ACC112 (cell line): ENCODE measurements around the gene OASL.
"Not testable (repeated sequence)": the region's sequence is repeated elsewhere in the genome, so short reads cannot be mapped to it uniquely, and the experiment has no call there.

Experiments used
- H2AFZ ChIP-seq: fragments of 200-600 bp; sonication (generic); one replicate; pipeline ENCODE4 v1.6.0; 2017; ENCODE audit warnings: antibody characterized with exemption, low read length; ENCODE audit not compliant: unreplicated experiment
- H3K27ac ChIP-seq: fragments of 200-600 bp; sonication (generic); 2 replicates; pipeline ENCODE4 v1.5.1; 2014; ENCODE audit warnings: low read depth, mild to moderate bottlenecking, antibody characterized with exemption, low read length, moderate library complexity
- H3K27me3 ChIP-seq: fragments of 200-600 bp; sonication (generic); 2 replicates; pipeline ENCODE4 v1.6.1; 2014; ENCODE audit warnings: mild to moderate bottlenecking, antibody characterized with exemption, low read length, moderate library complexity, mixed read lengths; ENCODE audit not compliant: insufficient read depth
- H3K36me3 ChIP-seq: fragments of 200-600 bp; sonication (generic); 2 replicates; pipeline ENCODE4 v1.6.1; 2016; ENCODE audit warnings: mild to moderate bottlenecking, antibody characterized with exemption, low read length, moderate library complexity, mixed read lengths; ENCODE audit not compliant: insufficient read depth
- H3K4me1 ChIP-seq: fragments of 200-600 bp; sonication (generic); one replicate; pipeline ENCODE4 v1.6.1; 2016; ENCODE audit warnings: low read length, mixed read lengths; ENCODE audit not compliant: insufficient read depth, unreplicated experiment, control insufficient read depth
- H3K4me3 ChIP-seq: fragments of 200-600 bp; sonication (generic); 2 replicates; pipeline ENCODE4 v1.5.1; 2014; ENCODE audit warnings: mild to moderate bottlenecking, low read depth, low read length
- H3K79me2 ChIP-seq: fragments of 200-600 bp; sonication (generic); one replicate; pipeline ENCODE4 v1.6.0; 2016; ENCODE audit warnings: low read length; ENCODE audit not compliant: control insufficient read depth, unreplicated experiment, insufficient read depth

The OASL gene

DNA sequence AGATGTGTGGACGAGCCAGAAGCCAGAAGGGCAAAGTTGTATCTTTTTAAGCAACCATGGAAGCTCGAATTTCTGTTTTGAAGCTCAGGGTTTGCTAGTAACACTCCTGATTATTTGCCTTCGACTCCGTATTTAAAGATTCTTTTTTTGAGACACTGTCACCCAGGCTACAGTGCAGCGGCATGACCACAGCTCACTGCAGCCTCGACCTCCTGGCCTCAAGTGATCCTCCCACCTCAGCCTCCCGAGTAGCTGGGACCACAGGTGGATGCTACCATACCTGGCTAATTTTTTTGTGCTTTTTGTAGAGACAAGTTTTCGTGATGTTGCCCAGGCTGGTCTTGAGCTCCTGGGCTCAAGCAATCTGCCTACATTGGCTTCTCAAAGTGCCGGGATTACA, 18.7 kb upstream of the OASL start:
- no peak overlapping the region for H3K27ac ChIP-seq
- H3K4me1 ChIP-seq: peaks cover 14% of the 10 kb centered on the region
- H2AFZ ChIP-seq: peak overlapping the region; percentile 86
- no peaks in the 10 kb centered on the region for H3K36me3 ChIP-seq
- H3K4me3 ChIP-seq: peak overlapping the region; percentile 18; the same call in 1 of the 2 replicates
- no peaks in the 10 kb centered on the region for H3K79me2 ChIP-seq
- no peaks in the 10 kb centered on the region for H3K27me3 ChIP-seq

DNA sequence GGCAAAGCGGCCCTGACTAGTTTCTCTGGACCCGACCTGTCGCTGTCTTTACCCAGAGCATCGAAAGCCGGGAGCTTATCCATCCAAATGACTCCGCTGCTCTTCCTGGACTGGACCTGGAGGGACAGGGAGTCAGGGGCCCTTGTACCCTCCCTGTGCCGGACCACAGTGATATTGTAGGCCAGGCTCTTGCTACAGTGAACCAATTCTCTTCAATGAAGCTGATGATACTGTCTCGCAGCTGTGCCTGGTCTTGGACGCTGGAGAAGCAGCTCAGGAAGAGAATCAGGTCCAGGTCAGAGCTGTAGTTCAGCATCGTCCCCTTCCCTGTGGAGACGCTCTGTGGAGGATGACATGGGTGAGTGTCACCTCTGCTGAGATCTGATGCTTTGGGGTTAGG, 14.7 kb upstream of the OASL start:
- H3K4me3 ChIP-seq: no peak overlapping the region
- H2AFZ ChIP-seq: no peak overlapping the region
- H3K27ac ChIP-seq: no peak overlapping the region
- no peaks in the 10 kb centered on the region for H3K27me3 ChIP-seq
- H3K4me1 ChIP-seq: peaks cover 4% of the 10 kb centered on the region
- no peaks in the 10 kb centered on the region for H3K36me3 ChIP-seq
- no peaks in the 10 kb centered on the region for H3K79me2 ChIP-seq

DNA sequence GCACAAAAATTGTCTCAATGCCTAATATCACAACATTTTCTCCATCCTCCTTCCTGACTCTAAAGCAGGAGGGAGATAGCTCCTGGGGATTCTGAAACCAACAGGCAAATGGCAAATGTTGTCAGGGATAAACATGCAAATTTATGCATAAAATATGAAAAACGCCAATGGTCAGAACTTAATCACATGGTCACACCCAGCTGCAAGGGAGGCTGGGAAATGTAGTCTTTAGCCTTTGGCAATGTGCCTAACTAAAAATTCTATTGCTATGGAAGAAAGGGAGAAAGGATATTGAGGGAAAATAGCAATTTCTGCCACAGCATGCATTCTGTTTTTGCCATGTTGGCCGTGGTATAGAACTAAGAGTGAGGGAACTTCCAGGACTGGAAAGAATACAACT, 11.7 kb upstream of the OASL start:
- no peak overlapping the region for H3K27ac ChIP-seq
- H3K36me3 ChIP-seq: no peaks in the 10 kb centered on the region
- H3K27me3 ChIP-seq: no peaks in the 10 kb centered on the region
- H3K4me3 ChIP-seq: no peak overlapping the region
- peak overlapping the region; percentile 80 for H2AFZ ChIP-seq
- no peaks in the 10 kb centered on the region for H3K4me1 ChIP-seq
- H3K79me2 ChIP-seq: no peaks in the 10 kb centered on the region

DNA sequence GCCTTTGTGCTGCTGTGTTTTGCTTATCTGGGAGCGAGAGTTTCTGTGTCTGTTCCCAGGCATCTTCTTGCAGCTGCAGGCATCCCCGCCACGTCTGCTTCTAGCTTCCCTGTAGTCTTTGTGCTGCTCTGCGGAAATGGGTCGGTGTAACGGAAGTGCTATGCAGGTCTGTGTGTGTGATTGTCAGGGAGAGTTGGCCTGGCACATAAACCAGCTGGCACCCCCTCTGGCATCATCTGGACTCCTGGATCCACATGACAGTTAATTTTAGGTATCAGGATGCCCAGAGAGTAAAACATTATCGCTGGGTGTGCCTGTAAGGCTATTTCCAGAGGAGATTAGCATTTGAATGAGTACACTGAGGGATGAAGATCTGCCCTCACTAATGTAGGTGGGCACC, 9.4 kb upstream of the OASL start:
- Histone ChIP-seq H2AFZ (no peak overlapping the region), H3K27ac (no peak overlapping the region), H3K4me1 (no peaks in the 10 kb centered on the region), H3K79me2 (no peaks in the 10 kb centered on the region), H3K27me3 (no peaks in the 10 kb centered on the region), H3K4me3 (no peak overlapping the region), H3K36me3 (no peaks in the 10 kb centered on the region)

DNA sequence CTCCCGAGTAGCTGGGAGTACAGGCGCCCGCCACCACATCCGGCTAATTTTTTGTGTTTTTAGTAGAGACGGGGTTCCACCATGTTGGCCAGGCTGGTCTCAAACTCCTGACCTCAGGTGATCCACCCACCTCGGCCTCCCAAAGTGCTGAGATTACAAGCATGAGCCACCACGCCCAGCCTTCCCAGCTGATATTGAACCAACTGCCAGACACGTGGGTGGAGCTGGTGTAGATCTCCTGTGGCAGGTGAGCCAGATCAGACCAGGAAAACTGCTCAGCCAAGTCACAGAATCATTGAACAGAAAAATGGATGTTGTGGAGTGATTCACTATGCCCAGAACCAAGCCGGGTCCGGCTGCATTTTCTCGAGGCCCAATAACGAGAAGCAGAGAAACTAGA, 8.4 kb upstream of the OASL start:
- not testable (repeated sequence) for H3K36me3 ChIP-seq, H3K4me1 ChIP-seq, H3K4me3 ChIP-seq, H3K27me3 ChIP-seq, H2AFZ ChIP-seq, H3K27ac ChIP-seq, H3K79me2 ChIP-seq

DNA sequence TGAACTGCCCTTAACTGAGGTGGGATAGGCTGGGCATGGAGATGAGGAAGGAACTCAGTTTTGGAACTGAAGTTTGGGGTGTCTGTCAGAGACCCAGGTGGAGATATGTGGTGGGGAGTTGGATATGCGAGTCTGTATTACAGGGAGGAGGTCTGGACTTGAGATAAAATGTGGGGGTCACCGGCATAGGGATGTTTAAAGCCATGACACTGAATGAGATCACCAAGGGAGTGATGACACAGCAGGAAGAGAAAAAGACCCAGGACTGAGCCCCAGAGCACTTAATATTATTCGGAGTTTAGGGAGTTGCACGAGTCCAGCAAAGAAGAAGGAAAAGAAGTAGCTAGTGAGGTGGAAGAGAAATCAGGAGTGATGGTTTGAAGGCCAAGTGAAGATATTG, 4.0 kb upstream of the OASL start:
- H3K79me2 ChIP-seq: peaks cover 9% of the 10 kb centered on the region
- H3K4me3 ChIP-seq: no peak overlapping the region
- no peaks in the 10 kb centered on the region for H3K36me3 ChIP-seq
- no peak overlapping the region for H3K27ac ChIP-seq
- no peaks in the 10 kb centered on the region for H3K27me3 ChIP-seq
- no peak overlapping the region for H2AFZ ChIP-seq
- H3K4me1 ChIP-seq: peaks cover 9% of the 10 kb centered on the region

DNA sequence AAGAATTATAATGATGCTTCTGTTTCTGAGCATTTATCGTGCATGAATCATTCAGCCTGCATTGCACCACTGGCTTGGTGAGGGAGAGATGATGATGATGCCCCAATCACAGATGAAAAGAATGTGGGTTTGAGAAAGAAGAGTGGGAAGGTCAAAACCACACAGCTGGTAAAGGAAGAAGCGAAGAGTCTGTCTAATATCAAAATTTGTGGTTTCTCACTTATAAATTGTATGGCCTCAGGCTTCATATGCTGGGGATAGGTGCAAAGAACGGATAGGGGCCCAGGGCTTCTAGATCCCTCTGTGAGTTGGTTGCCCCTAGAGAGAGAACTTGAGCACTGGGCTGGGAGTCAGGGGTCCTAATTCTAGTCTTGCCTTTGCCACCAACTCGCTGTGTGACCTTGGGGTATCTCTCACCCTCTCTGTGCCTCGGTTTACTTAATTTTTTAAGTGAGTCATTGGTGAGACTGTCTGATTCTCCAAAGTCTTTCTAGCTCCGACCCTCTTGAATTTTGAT, 2.2 kb downstream of the OASL start:
- Histone ChIP-seq H3K27me3 (no peaks in the 10 kb centered on the region), H3K4me1 (peaks cover 41% of the 10 kb centered on the region), H2AFZ (no peak overlapping the region), H3K27ac (peak overlapping the region; percentile 72), H3K36me3 (peaks cover 16% of the 10 kb centered on the region), H3K79me2 (peaks cover 56% of the 10 kb centered on the region), H3K4me3 (peak overlapping the region; percentile 87)

DNA sequence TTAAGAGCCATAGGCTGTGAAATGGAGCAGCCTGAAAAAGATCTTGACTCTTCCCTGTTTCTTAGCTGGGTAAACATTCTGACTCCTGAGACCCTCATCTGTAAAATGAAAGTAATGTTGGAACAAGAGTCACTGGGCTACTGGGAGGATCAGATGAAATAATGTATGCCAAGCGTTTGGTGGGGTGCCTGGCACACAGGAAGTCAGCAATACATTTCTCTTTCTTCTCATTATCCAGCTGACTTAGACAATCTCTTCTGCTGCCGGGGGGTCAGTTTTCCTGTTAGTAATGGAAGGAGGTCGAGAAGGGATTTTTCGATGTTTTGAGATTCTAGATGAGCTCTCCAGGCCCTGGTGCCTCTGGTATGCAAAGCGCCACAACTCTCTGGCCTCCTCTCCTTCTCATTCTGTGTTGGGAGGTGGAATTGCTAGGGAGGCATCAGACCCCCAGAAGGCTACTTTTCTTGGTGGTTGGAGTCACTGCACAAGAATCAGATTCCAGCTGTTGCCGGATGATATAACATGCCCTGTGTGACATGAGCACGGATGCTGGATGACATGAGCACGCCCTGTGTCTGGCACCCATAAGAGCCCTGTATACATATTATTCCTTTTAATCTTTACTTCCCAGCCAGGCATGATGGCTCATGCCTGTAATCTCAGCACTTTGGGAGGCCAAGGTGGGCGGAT, 4.3 kb downstream of the OASL start:
- Histone ChIP-seq H2AFZ (no peak overlapping the region), H3K4me1 (peaks cover 40% of the 10 kb centered on the region), H3K79me2 (peaks cover 56% of the 10 kb centered on the region)

DNA sequence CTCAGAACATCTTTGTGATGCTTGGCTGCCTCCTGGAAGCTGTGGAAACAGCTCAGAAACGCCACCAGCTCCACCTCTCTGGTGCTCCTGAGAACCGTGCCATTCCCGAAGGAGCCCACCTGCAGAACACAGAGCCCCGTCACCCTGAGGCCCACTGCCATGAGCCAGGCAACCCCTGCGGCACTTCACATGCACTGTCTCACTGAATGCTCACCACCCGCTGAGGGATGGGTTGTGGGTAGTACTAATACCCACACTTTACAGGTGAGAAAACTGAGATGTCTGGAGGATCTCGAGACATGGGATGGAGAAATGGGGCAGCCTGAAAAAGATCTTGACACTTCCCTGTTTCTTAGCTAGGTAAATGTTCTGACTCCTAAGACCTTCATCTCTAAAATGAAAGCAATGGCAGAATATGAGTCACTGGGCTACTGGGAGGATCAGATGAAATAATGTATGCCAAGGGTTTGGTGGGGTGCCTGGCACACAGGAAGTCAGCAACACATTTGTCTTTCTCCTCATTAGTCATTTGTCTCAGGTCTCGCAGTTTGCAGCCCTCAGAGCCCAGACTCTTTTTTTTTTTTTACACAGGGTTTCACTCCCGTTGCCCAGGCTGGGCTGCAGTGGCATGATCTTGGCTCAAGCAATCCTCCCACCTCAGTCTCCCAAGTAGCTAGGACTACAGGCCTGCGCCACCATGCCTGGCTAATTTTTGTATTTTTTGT, 5.3 kb downstream of the OASL start:
- peaks cover 37% of the 10 kb centered on the region for H3K4me1 ChIP-seq
- peaks cover 55% of the 10 kb centered on the region for H3K79me2 ChIP-seq
- no peak overlapping the region for H2AFZ ChIP-seq
- H3K36me3 ChIP-seq: peaks cover 32% of the 10 kb centered on the region
- no peaks in the 10 kb centered on the region for H3K27me3 ChIP-seq
- peak overlapping the region; percentile 87 for H3K4me3 ChIP-seq
- H3K27ac ChIP-seq: peak overlapping the region; percentile 54

More for the DNA sequence above, 4.3 kb downstream of the OASL start:
- H3K36me3 ChIP-seq: peaks cover 29% of the 10 kb centered on the region
- no peaks in the 10 kb centered on the region for H3K27me3 ChIP-seq
- peak overlapping the region; percentile 54 for H3K27ac ChIP-seq
- H3K4me3 ChIP-seq: peak overlapping the region; percentile 87

DNA sequence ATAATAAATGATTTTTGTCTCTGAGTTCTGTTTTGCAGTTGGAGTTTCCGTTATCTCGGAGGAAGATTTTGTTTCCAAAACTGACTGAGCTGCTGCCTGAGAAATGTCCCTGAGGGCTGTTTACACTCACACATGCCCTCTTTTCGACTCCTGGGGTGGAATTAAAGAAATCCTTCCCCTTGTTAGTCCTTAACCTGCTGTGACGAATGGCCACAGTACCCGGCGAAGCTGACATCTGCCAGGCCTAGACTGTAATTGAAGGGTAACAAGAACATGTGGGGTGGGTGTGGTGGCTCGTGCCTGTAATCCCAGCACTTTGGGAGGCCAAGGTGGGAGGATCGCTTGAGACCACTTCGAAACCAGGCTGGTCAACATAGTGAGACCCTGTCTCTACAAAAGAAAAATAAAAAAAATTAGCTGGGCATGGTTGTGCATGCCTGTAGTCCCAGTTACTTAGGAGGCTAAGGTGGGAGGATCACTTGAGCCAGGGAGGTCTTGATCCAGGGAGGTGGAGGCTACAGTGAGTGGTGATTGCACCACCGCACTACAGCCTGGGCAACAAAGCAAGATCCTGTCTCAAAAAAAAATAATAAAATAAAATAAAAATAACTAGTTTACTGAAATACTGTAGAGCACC, 8.4 kb downstream of the OASL start:
- H3K36me3 ChIP-seq: peaks cover 58% of the 10 kb centered on the region
- no peak overlapping the region for H2AFZ ChIP-seq
- H3K4me1 ChIP-seq: peaks cover 38% of the 10 kb centered on the region
- no peak overlapping the region for H3K27ac ChIP-seq
- H3K27me3 ChIP-seq: no peaks in the 10 kb centered on the region
- no peak overlapping the region for H3K4me3 ChIP-seq
- H3K79me2 ChIP-seq: peaks cover 24% of the 10 kb centered on the region
